ENCODE data around the gene RHOG.

RHOG gene

GRCh38 chr11:3840870-3841425 lies at the start of gene RHOG:
RHOG (minus strand) TSS chr11:3840959; CDS start chr11:3828138, 12,821 bp downstream.
- Mint-ChIP-seq H3K27ac (peak within 1 kb of the TSS; percentile 94), H3K9me3 (no peaks in the 10 kb centered on the region), H3K4me1 (peaks cover 58% of the 10 kb centered on the region), H3K36me3 (peaks cover 12% of the 10 kb centered on the region), H3K27me3 (no peaks in the 10 kb centered on the region), H3K4me3 (peak within 1 kb of the TSS; percentile 91)

DNA sequence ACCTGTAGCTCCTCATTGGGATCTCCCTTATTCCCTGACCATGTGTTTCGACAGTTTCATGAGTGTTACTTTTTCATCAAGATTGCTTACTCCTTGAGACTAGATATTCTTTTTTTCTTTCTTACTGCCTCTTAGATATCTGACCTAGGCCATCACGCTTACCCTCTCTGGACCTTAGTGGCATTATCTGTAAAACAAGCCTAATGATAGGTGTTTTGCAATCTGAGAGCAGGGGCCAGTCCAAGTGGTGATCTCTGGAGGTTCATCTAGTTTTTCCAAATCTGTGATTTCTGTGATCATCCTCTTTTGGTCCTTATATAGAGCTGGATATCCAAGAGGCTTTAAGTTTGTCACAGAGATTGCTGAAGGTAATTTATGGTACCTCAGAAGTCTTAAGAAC lies 49.3 kb upstream of the RHOG start:
- Mint-ChIP-seq H3K4me3 (no peak overlapping the region), H3K27me3 (no peaks in the 10 kb centered on the region), H3K36me3 (peaks cover 5% of the 10 kb centered on the region), H3K4me1 (peaks cover 69% of the 10 kb centered on the region), H3K9me3 (no peaks in the 10 kb centered on the region), H3K27ac (no peak overlapping the region)

- peaks cover 71% of the 10 kb centered on the region for H3K4me1 Mint-ChIP-seq
- peak overlapping the region; percentile 48 for H3K27ac Mint-ChIP-seq
- H3K36me3 Mint-ChIP-seq: peaks cover 5% of the 10 kb centered on the region
- no peaks in the 10 kb centered on the region for H3K27me3 Mint-ChIP-seq
- no peaks in the 10 kb centered on the region for H3K9me3 Mint-ChIP-seq
- no peak overlapping the region for H3K4me3 Mint-ChIP-seq
These were observed 48.1 kb upstream of the RHOG start for GRCh38 chr11:3888876-3889275.

GRCh38 chr11:3886985-3887384 lies 46.2 kb upstream of the RHOG start:
- H3K4me3 Mint-ChIP-seq: no peak overlapping the region
- H3K27ac Mint-ChIP-seq: no peak overlapping the region
- peaks cover 69% of the 10 kb centered on the region for H3K4me1 Mint-ChIP-seq
- no peaks in the 10 kb centered on the region for H3K36me3 Mint-ChIP-seq
- no peaks in the 10 kb centered on the region for H3K9me3 Mint-ChIP-seq
- H3K27me3 Mint-ChIP-seq: no peaks in the 10 kb centered on the region

DNA sequence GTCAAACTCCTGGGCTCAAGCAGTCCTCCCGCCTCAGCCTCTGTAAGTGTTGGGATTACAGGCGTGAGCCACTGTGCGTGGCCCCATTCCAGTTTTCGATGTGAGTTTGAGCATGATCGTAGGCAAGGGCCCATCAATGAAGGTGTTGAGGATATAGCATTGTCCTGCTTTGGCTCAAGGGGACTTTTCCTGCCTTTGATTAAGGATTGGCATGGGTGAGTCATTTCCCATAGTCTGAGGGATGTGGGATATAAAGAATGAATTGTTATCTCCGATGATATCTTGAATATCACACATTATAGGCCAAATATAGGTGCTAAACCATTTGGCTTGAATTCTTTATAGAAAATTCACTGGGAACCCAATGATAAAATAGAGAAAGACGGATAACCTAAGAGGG lies 45.1 kb upstream of the RHOG start:
- Mint-ChIP-seq H3K27me3 (no peaks in the 10 kb centered on the region), H3K4me3 (no peak overlapping the region), H3K36me3 (no peaks in the 10 kb centered on the region), H3K27ac (peak overlapping the region; percentile 70), H3K4me1 (peaks cover 71% of the 10 kb centered on the region), H3K9me3 (no peaks in the 10 kb centered on the region)

DNA sequence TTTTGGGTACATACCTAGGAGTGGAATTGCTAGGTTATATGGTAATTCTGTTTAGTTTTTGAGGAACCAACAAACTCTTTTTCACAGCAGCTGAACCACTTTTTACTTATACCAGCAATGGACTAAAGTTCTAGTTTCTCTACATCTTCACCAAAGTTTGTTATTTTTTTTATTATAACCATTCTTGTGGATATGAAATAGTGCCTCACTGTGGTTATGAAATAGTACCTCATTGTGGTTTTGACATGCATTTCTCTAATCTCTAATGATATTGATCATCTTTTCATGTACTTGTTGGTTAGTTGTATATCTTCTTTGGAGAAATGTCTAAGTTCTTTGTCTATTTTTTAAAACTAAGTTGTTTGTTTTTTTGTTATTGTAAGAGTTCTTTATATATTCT lies 41.9 kb upstream of the RHOG start:
- Mint-ChIP-seq H3K4me3 (no peak overlapping the region), H3K27me3 (no peaks in the 10 kb centered on the region), H3K36me3 (peaks cover 3% of the 10 kb centered on the region), H3K9me3 (no peaks in the 10 kb centered on the region), H3K27ac (no peak overlapping the region), H3K4me1 (peaks cover 80% of the 10 kb centered on the region)

- H3K27ac Mint-ChIP-seq: peak overlapping the region; percentile 72
- peak overlapping the region; percentile 21 for H3K4me3 Mint-ChIP-seq
- H3K4me1 Mint-ChIP-seq: peaks cover 84% of the 10 kb centered on the region
- H3K27me3 Mint-ChIP-seq: no peaks in the 10 kb centered on the region
- peaks cover 3% of the 10 kb centered on the region for H3K36me3 Mint-ChIP-seq
- no peaks in the 10 kb centered on the region for H3K9me3 Mint-ChIP-seq
These were observed 40.0 kb upstream of the RHOG start for GRCh38 chr11:3880724-3881123.

DNA sequence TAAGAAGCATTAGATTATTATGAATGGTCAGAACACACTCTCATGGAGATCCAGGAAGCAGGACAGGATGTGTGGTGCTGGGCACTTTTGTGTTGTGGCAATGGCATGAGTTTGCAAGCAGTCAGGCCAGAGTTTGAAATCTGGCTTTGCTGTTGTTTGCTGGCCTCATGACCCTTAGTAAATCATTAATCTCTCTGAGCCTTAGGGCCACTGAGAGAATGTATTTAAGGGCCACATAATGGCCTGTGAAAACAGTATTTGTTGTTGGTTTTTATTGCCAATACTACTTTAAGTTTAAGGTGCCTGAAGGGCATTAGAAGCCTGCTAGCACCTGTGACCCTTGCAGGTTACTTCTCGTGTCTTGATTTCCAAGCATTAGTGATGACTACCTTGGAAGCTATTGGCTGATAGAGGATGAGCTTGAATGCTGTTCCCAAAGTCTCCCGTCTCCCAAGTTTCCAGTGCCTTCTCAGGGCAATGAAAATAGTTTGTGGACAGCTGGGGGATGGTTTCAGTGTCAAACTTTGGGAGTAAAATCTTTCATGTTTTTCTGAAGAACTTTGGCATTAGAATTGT lies 39.3 kb upstream of the RHOG start:
- Mint-ChIP-seq H3K36me3 (peaks cover 3% of the 10 kb centered on the region), H3K27me3 (no peaks in the 10 kb centered on the region), H3K27ac (peak overlapping the region; percentile 72), H3K4me1 (peaks cover 89% of the 10 kb centered on the region), H3K9me3 (no peaks in the 10 kb centered on the region), H3K4me3 (no peak overlapping the region)

DNA sequence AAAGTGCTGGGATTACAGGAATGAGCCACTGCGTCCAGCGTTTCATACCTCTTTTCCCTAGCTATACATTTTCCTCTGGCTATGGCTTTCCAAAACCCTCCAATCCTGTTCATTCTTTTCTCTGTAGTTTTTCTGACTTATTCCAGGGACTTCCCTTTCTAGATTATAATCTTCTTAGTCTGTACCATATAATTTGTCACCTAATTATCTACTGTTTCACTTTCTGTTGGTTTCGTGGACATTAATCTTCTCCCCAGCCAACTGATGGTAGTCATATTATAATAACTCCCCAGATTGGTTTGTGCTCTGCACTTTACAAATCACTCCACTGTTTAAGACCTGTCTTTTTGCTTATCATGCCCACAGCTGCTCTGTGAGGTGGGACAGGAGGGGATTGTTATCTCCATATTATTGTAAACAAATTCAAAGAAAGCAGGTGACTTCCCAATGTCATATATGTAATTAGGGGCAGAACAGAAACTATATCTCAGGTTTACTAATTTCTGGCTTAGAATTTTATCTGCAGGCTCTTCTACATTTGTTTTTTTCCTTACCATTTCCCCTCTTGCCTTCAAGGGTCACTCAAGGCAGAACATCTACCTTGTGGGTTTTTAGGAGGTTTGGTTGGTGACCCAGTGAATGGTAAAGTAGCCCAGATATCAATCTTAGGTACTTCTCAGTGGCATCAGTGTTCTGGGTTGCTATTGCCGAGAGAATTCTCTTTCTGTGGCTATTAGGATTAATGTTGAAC lies 38.6 kb upstream of the RHOG start:
- peaks cover 3% of the 10 kb centered on the region for H3K36me3 Mint-ChIP-seq

DNA sequence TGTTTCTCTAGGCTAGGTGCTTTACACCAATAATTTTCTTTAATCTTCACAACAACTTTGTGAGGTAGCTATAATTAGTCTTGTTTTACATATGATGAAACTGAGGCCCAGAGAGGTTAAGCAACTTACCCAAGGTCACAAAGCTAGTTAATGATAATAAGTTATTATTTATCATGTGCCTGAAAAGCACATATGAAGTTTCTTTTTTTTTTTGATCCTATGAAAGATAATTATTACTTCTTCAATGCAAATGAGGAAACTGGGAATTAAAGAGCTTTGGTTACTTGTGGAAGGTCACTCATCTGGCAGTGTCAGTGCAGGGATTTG lies 37.5 kb upstream of the RHOG start:
- H3K4me3 Mint-ChIP-seq: peak overlapping the region; percentile 23
- peaks cover 6% of the 10 kb centered on the region for H3K36me3 Mint-ChIP-seq
- no peaks in the 10 kb centered on the region for H3K9me3 Mint-ChIP-seq
- H3K27me3 Mint-ChIP-seq: no peaks in the 10 kb centered on the region
- H3K4me1 Mint-ChIP-seq: peaks cover 91% of the 10 kb centered on the region
- peak overlapping the region; percentile 92 for H3K27ac Mint-ChIP-seq

More for the DNA sequence above, 38.6 kb upstream of the RHOG start:
- Mint-ChIP-seq H3K4me3 (peak overlapping the region; percentile 35), H3K27me3 (no peaks in the 10 kb centered on the region), H3K4me1 (peaks cover 91% of the 10 kb centered on the region), H3K27ac (peak overlapping the region; percentile 72), H3K9me3 (no peaks in the 10 kb centered on the region)

DNA sequence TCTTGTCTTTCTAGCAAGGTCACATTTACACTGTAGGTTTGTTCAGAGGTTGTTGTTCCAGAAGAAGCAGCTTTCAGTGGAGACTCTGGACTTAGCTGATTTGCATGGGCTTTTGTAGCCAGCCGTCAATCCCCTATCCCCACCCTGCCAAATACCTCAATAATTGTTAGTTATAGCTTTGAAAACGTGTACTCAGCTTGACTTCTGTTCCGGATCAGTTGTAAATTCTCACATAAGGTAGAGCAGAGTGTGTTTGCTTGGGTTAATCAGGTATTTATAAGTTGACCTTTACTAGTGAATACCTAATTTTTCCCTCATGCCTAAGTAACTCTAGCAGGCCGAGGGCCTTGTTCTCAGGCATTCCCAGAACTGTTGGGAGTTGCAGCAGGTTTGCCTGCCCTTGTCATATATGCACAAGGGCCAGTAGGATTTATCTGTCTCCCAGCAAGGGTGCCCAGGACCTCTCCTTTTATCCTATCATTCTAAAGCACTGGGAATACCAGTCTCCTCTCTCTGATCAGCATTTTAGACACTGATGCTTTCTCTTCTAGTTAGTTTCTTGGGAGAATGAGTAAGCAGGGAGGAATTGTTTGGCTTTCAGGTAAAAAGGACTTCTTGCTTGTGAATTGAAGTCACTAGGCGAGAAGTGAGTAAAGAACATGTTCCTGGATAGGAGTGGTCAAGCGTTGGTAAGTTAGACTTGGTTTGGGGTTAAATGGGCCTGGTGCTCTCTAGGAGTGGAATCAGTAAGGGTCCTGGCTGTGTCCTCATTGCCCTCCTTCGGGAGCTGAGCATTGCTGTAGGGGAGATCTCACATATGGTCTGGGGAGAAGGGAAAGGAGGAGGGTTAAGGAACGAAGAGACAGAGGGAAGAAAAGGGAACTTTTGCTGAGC lies 36.9 kb upstream of the RHOG start:
- Mint-ChIP-seq H3K4me3 (peak overlapping the region; percentile 23), H3K4me1 (peaks cover 88% of the 10 kb centered on the region), H3K27me3 (no peaks in the 10 kb centered on the region), H3K9me3 (no peaks in the 10 kb centered on the region), H3K27ac (peak overlapping the region; percentile 92), H3K36me3 (peaks cover 8% of the 10 kb centered on the region)

- Mint-ChIP-seq H3K27me3 (no peaks in the 10 kb centered on the region), H3K9me3 (no peaks in the 10 kb centered on the region), H3K4me3 (no peak overlapping the region), H3K36me3 (peaks cover 8% of the 10 kb centered on the region), H3K27ac (no peak overlapping the region), H3K4me1 (peaks cover 92% of the 10 kb centered on the region)
These were observed 35.9 kb upstream of the RHOG start for GRCh38 chr11:3876613-3877012.

- H3K27me3 Mint-ChIP-seq: no peaks in the 10 kb centered on the region
These were observed 33.1 kb upstream of the RHOG start for GRCh38 chr11:3873712-3874349.

DNA sequence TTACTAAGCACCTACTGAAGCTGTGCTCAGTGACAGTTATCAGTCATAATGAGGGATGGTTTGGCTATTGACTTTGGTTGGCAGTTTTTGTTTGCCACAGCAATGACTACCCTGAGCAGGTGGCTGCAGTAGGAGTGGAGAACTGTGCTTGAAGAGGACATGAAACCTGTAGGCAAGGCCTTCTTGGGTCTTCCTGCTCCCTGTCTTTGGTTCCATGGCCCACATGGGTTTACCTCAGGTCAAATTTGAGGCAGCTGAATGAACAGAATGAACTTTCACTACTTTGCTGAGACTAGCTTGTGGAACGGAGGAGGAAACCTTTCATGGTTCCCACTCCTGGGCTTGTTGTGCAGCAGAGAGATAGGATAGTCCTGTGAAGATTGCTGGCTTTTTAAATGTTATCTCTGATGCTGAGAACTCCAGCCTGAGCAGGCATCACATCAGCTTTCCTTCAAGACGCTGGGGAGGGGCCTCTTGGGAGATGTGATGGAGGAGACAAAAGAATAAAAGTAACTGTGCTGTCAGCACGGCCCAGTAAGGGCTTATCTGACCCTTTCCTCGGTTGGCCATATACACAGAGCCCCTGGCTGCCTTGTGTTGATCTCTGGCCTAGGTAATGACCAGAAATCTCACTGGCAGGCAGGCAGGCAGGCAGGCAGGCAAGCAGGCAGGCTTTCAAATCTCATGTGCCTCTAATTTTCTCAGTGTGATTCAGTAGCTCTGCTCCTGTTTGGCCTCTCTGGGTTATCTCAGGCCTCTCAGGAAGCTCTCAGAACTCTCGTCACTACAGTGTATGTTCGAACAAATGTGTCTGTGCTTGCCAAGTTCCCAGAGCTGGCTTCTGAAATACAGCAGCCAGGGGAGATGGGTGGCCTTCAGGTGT lies 26.7 kb upstream of the RHOG start:
- H3K4me3 Mint-ChIP-seq: peak overlapping the region; percentile 69
- H3K4me1 Mint-ChIP-seq: peaks cover 96% of the 10 kb centered on the region
- H3K27me3 Mint-ChIP-seq: no peaks in the 10 kb centered on the region
- H3K27ac Mint-ChIP-seq: peak overlapping the region; percentile 84
- H3K36me3 Mint-ChIP-seq: peaks cover 3% of the 10 kb centered on the region
- H3K9me3 Mint-ChIP-seq: no peaks in the 10 kb centered on the region

More at GRCh38 chr11:3873712-3874349, 33.1 kb upstream of the RHOG start:
- Mint-ChIP-seq H3K4me3 (no peak overlapping the region), H3K27ac (no peak overlapping the region), H3K4me1 (peaks cover 95% of the 10 kb centered on the region), H3K9me3 (no peaks in the 10 kb centered on the region), H3K36me3 (peaks cover 7% of the 10 kb centered on the region)
